ENCODE measurements around the gene GLUD2.
A peak's percentile ranks its signal among the peaks of the same experiment; 100 is the strongest.
"Not testable (repeated sequence)": the region's sequence is repeated elsewhere in the genome, so short reads cannot be mapped to it uniquely, and the experiment has no call there.

GLUD2 gene

GRCh38 chrX:121047441-121048419, at the start of gene GLUD2:
Gene GLUD2 (plus strand): TSS chrX:121047610. CDS start chrX:121047685, 75 bp downstream.
- DNase-seq (ENCODE audit: insufficient read length, low spot score); FAIRE-seq: not testable (repeated sequence)

GRCh38 chrX:120999413-120999812, 48.0 kb upstream of the GLUD2 start:
- no peak for TF ChIP-seq CTCF (IDR thresholded peaks at IDR 0.05; ENCODE audit: insufficient read depth, missing control alignments)
- FAIRE-seq, result no peak
- DNase-seq (ENCODE audit: insufficient read length, low spot score), result no peak

- DNase-seq (ENCODE audit: insufficient read length, low spot score), result no peak
- FAIRE-seq, result no peak
- TF ChIP-seq CTCF (IDR thresholded peaks at IDR 0.05; ENCODE audit: insufficient read depth, missing control alignments), result peak; percentile 25
Measured at GRCh38 chrX:121000589-121000988, 46.8 kb upstream of the GLUD2 start.

- FAIRE-seq (no peak), DNase-seq (ENCODE audit: insufficient read length, low spot score) (no peak)
- no peak for TF ChIP-seq CTCF (IDR thresholded peaks at IDR 0.05; ENCODE audit: insufficient read depth, missing control alignments)
Measured at GRCh38 chrX:121008920-121009319, 38.5 kb upstream of the GLUD2 start.

- DNase-seq (ENCODE audit: insufficient read length, low spot score) (no peak), FAIRE-seq (no peak)
- no peak for TF ChIP-seq CTCF (IDR thresholded peaks at IDR 0.05; ENCODE audit: insufficient read depth, missing control alignments)
Measured at GRCh38 chrX:121009764-121010163, 37.6 kb upstream of the GLUD2 start.

GRCh38 chrX:121010218-121010617, 37.2 kb upstream of the GLUD2 start:
- FAIRE-seq (no peak), DNase-seq (ENCODE audit: insufficient read length, low spot score) (no peak)
- TF ChIP-seq CTCF (IDR thresholded peaks at IDR 0.05; ENCODE audit: insufficient read depth, missing control alignments), result no peak

- no peak for TF ChIP-seq CTCF (IDR thresholded peaks at IDR 0.05; ENCODE audit: insufficient read depth, missing control alignments)
- FAIRE-seq, result no peak
- no peak for DNase-seq (ENCODE audit: insufficient read length, low spot score)
Measured at GRCh38 chrX:121011254-121011653, 36.2 kb upstream of the GLUD2 start.
